Measurements from ENCODE around the gene TWNK. TPM values are rescaled to one million over a fixed set of nuclear protein-coding genes. Genes with fewer than 3 reads are reported as not detected.

TWNK gene
- total and polyA plus RNA-seq, 8 donors = 2.3 to 30.8 (median 4.8) TPM; not detected in 1

- DNase-seq = no peak
- Histone ChIP-seq H3K9me3 (no peaks in the 10 kb centered on the region), H3K27me3 (no peaks in the 10 kb centered on the region), H3K36me3 (peaks cover 34 to 60% (median 57%) of the 10 kb centered on the region in 4 donors), H3K4me1 (peaks cover 12 to 34% (median 28%) of the 10 kb centered on the region in 4 donors), H3K4me3 (no peak overlapping the region), H3K27ac (no peak overlapping the region)
- 72 to 88% (median 80%) methylated on average over 2 to 7 of the region's 7 CpGs for WGBS, 5 donors
- TF ChIP-seq POLR2AphosphoS5 (IDR thresholded peaks at IDR 0.05) = no peak
- TF ChIP-seq POLR2A (IDR thresholded peaks at IDR 0.05) = no peak
- intact Hi-C loops (cut with DNase I; ENCODE audit: low total_unique reads) = no loop called here
Measured at GRCh38 chr10:101036726-101037125, 49.4 kb downstream of the TWNK start.

GRCh38 chr10:101038484-101038883, 51.1 kb downstream of the TWNK start:
- Histone ChIP-seq H3K4me1 (peaks cover 11 to 32% (median 28%) of the 10 kb centered on the region in 4 donors), H3K36me3 (peaks cover 34 to 60% (median 57%) of the 10 kb centered on the region in 4 donors), H3K4me3 (no peak overlapping the region), H3K27ac (no peak overlapping the region), H3K27me3 (no peaks in the 10 kb centered on the region), H3K9me3 (no peaks in the 10 kb centered on the region)
- DNase-seq = no peak
- TF ChIP-seq EP300 (IDR thresholded peaks at IDR 0.05) (no peak), POLR2AphosphoS5 (IDR thresholded peaks at IDR 0.05) (no peak), POLR2A (IDR thresholded peaks at IDR 0.05) (no peak), CTCF (IDR thresholded peaks at IDR 0.05) (no peak)
- intact Hi-C loops (cut with DNase I; ENCODE audit: low total_unique reads) = no loop called here
- 74 to 84% (median 74%) methylated on average over 5 of the region's 5 CpGs for WGBS, 5 donors

GRCh38 chr10:101040061-101040460, 52.7 kb downstream of the TWNK start:
- no peak overlapping the region for H3K27ac ChIP-seq

GRCh38 chr10:101040851-101041250, 53.5 kb downstream of the TWNK start:
- no peak overlapping the region for H3K27ac ChIP-seq
- 31 to 38% (median 32%) methylated on average over 2 of the region's 2 CpGs for WGBS, 5 donors
- H3K4me1 ChIP-seq = peaks cover 12 to 31% (median 27%) of the 10 kb centered on the region in 4 donors
- TF ChIP-seq EP300 (IDR thresholded peaks at IDR 0.05) (no peak), CTCF (IDR thresholded peaks at IDR 0.05) (no peak), POLR2AphosphoS5 (IDR thresholded peaks at IDR 0.05) (no peak), POLR2A (IDR thresholded peaks at IDR 0.05) (no peak)
- no peak for DNase-seq
- H3K36me3 ChIP-seq = peaks cover 25 to 46% (median 44%) of the 10 kb centered on the region in 4 donors
- intact Hi-C loops (cut with DNase I; ENCODE audit: low total_unique reads) = no loop called here
- H3K27me3 ChIP-seq = peaks cover 0 to 7% (median 0%) of the 10 kb centered on the region in 3 donors
- H3K4me3 ChIP-seq = no peak overlapping the region
- no peaks in the 10 kb centered on the region for H3K9me3 ChIP-seq

More at GRCh38 chr10:101040061-101040460, 52.7 kb downstream of the TWNK start:
- Histone ChIP-seq H3K4me3 (no peak overlapping the region), H3K9me3 (no peaks in the 10 kb centered on the region), H3K27me3 (peaks cover 0 to under 1% (median 0%) of the 10 kb centered on the region in 3 donors), H3K4me1 (peaks cover 12 to 31% (median 27%) of the 10 kb centered on the region in 4 donors), H3K36me3 (peaks cover 33 to 54% (median 52%) of the 10 kb centered on the region in 4 donors)
- WGBS, 5 donors = 89 to 97% (median 94%) methylated on average over 3 of the region's 3 CpGs
- intact Hi-C loops (cut with DNase I; ENCODE audit: low total_unique reads) = no loop called here
- TF ChIP-seq POLR2A (IDR thresholded peaks at IDR 0.05) (no peak), EP300 (IDR thresholded peaks at IDR 0.05) (no peak), CTCF (IDR thresholded peaks at IDR 0.05) (no peak), POLR2AphosphoS5 (IDR thresholded peaks at IDR 0.05) (no peak)
- no peak for DNase-seq

GRCh38 chr10:101041252-101041761, 54.0 kb downstream of the TWNK start:
- Histone ChIP-seq H3K9me3 (no peaks in the 10 kb centered on the region), H3K4me3 (no peak overlapping the region), H3K36me3 (peaks cover 22 to 41% (median 39%) of the 10 kb centered on the region in 4 donors), H3K27ac (peak overlapping the region in 4 of 5 donors; percentile 29 to 95 (median 90)), H3K27me3 (peaks cover 0 to 12% (median 0%) of the 10 kb centered on the region in 3 donors), H3K4me1 (peaks cover 12 to 31% (median 27%) of the 10 kb centered on the region in 4 donors)
- 17 to 22% (median 18%) methylated on average over 6 of the region's 6 CpGs for WGBS, 5 donors
- intact Hi-C loops (cut with DNase I; ENCODE audit: low total_unique reads) = no loop called here
- peak; percentile 86 to 94 for DNase-seq
- peak in 5 of 7 experiments; percentile 84 to 97 (median 86) for TF ChIP-seq CTCF (IDR thresholded peaks at IDR 0.05)
- no peak for TF ChIP-seq POLR2A (IDR thresholded peaks at IDR 0.05)
- TF ChIP-seq POLR2AphosphoS5 (IDR thresholded peaks at IDR 0.05) = peak in 1 of 3 donors; percentile 74
- no peak for TF ChIP-seq EP300 (IDR thresholded peaks at IDR 0.05)

All from stomach (tissue), 9 donors.